ENCODE measurements around the gene PLEKHG4B. TPM values are rescaled to one million over a fixed set of nuclear protein-coding genes. Genes with fewer than 3 reads are reported as not detected.

Gene PLEKHG4B
- total RNA-seq, 1 experiment from 2014 or later: not detected

Other genes starting within 250 kb of the PLEKHG4B start
- gene LRRC14B, start 99.3 kb downstream of the PLEKHG4B start, total RNA-seq (2022): not detected in 2 replicates
- 4.5 and 5.8 TPM in 2 replicates for gene CCDC127, start 126.0 kb downstream of the PLEKHG4B start, total RNA-seq (2022)
- 73.4 and 75.0 TPM in 2 replicates for gene SDHA, start 126.2 kb downstream of the PLEKHG4B start, total RNA-seq (2022)
- 107 and 133 TPM in 2 replicates for gene PDCD6, start 179.5 kb downstream of the PLEKHG4B start, total RNA-seq (2022)
- gene AHRR, start 229.5 kb downstream of the PLEKHG4B start, total RNA-seq (2022): 3.2 and 3.3 TPM in 2 replicates

Measured in MCF 10A (cell line).